Measurements from ENCODE around the gene FAM53B.

FAM53B gene

GRCh38 chr10:124608093-124608721 lies 136.0 kb downstream of the FAM53B start:
- DNase-seq (ENCODE audit: low spot score): no peak

GRCh38 chr10:124607693-124608092 lies 136.5 kb downstream of the FAM53B start:
- no peak for DNase-seq (ENCODE audit: low spot score)

GRCh38 chr10:124606822-124607221 lies 137.4 kb downstream of the FAM53B start:
- no peak for DNase-seq (ENCODE audit: low spot score)

- peak; percentile 67 for DNase-seq (ENCODE audit: low spot score)
Observed at GRCh38 chr10:124605856-124606812, 138.0 kb downstream of the FAM53B start.

GRCh38 chr10:124605481-124605855 lies 138.7 kb downstream of the FAM53B start:
- DNase-seq (ENCODE audit: low spot score): no peak

GRCh38 chr10:124605001-124605370 lies 139.2 kb downstream of the FAM53B start:
- peak; percentile 63 for DNase-seq (ENCODE audit: low spot score)

- peak; percentile 85 for DNase-seq (ENCODE audit: low spot score)
Observed at GRCh38 chr10:124604214-124605000, 139.8 kb downstream of the FAM53B start.

GRCh38 chr10:124603376-124604213 lies 140.6 kb downstream of the FAM53B start:
- DNase-seq (ENCODE audit: low spot score): peak; percentile 64

GRCh38 chr10:124602646-124603365 lies 141.4 kb downstream of the FAM53B start:
- peak; percentile 63 for DNase-seq (ENCODE audit: low spot score)

- DNase-seq (ENCODE audit: low spot score): peak; percentile 83
Observed at GRCh38 chr10:124602121-124602561, 142.0 kb downstream of the FAM53B start.

- peak; percentile 99 for DNase-seq (ENCODE audit: low spot score)
Observed at GRCh38 chr10:124601431-124602120, 142.6 kb downstream of the FAM53B start.

GRCh38 chr10:124601016-124601415 lies 143.2 kb downstream of the FAM53B start:
- no peak for DNase-seq (ENCODE audit: low spot score)

GRCh38 chr10:124600051-124600880 lies 143.9 kb downstream of the FAM53B start:
- peak; percentile 62 for DNase-seq (ENCODE audit: low spot score)

- no peak for DNase-seq (ENCODE audit: low spot score)
Observed at GRCh38 chr10:124599588-124600050, 144.6 kb downstream of the FAM53B start.

GRCh38 chr10:124598773-124599587 lies 145.2 kb downstream of the FAM53B start:
- no peak for DNase-seq (ENCODE audit: low spot score)

GRCh38 chr10:124598196-124598595 lies 146.0 kb downstream of the FAM53B start:
- DNase-seq (ENCODE audit: low spot score): no peak

GRCh38 chr10:124597846-124598165 lies 146.4 kb downstream of the FAM53B start:
- DNase-seq (ENCODE audit: low spot score): peak; percentile 85

All from NAMALWA (cell line).